Measurements from ENCODE around the gene CSTF1.

DNA sequence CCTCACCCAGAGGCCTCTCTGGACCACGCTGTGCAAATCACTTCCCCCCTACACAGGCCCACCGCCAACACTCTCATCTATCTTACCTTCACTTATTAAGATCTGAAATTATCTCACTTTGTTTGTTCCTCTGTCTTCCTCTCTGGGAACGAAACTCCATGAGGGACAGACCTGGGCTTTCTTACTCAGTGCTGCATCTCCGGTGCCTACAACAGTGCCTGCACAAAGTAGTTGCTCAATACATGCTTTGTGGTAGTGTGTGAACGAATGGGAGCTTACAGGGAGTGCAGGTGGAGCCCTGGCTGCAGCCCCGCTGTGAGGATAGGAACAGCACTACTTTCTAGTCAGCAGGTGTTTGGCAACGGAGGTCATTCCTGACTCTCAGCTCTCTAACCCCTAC, 25.0 kb downstream of the CSTF1 start:
- TF ChIP-seq, protein P1, sequence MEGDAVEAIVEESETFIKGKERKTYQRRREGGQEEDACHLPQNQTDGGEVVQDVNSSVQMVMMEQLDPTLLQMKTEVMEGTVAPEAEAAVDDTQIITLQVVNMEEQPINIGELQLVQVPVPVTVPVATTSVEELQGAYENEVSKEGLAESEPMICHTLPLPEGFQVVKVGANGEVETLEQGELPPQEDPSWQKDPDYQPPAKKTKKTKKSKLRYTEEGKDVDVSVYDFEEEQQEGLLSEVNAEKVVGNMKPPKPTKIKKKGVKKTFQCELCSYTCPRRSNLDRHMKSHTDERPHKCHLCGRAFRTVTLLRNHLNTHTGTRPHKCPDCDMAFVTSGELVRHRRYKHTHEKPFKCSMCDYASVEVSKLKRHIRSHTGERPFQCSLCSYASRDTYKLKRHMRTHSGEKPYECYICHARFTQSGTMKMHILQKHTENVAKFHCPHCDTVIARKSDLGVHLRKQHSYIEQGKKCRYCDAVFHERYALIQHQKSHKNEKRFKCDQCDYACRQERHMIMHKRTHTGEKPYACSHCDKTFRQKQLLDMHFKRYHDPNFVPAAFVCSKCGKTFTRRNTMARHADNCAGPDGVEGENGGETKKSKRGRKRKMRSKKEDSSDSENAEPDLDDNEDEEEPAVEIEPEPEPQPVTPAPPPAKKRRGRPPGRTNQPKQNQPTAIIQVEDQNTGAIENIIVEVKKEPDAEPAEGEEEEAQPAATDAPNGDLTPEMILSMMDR (IDR thresholded peaks at IDR 0.05; ENCODE audit: borderline replicate concordance, extremely low read depth, low read length, poor library complexity, severe bottlenecking): no peak
- no peak for TF ChIP-seq EZH2 (IDR thresholded peaks at IDR 0.05; ENCODE audit: borderline replicate concordance, low read depth, low read length, severe bottlenecking)
